8988T (cell line): ENCODE measurements around the gene CNOT1.
"Not testable (repeated sequence)": the region's sequence is repeated elsewhere in the genome, so short reads cannot be mapped to it uniquely, and the experiment has no call there.

Experiments
- DNase-seq: peaks from one replicate; pipeline ENCODE4 v3.0.0; 2011

The CNOT1 gene

DNA sequence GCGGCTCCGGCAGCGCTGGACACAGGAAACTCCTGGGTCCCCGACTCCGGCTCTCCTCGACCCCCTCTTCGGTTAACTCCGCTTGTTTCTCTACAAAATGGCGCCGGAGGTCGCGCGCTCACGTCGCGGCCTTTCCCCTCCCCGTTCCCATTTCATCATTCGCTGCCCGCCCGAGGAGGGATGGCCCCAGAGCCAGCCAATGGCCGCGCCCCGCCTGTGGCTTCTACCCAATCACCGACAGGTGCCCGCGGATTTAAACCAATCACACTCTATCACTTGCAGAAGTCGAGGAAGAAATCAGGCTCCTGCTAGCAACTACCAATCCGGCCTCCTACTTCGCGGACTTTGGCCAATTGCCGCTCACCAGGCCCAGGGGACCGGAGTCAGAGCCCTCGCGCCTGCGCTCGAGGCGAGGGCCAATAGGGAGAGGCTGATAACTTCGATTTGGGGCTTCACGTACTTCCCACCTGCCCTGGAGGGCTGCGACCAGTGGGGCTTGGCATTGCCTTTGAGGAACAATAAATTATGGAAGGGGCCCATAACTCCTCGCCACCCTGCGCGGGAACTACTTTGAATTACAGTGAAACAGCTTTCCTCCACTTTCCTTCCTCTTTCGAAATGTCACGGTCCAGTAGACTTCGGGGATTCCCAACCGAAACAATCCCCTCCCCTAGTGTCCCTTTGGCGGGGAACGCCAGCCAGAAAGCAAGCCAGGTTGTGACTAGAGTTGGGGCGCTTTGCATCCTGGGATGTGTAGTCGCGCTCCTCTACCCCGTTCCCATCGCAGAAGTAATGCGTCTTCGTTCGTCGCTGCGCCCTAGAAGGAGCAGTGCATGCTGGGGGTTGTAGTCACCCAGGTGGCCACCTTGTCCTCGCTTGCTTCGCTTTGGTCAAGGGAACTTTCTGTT is at the start of gene CNOT1:
CNOT1 (minus strand) TSS at position 94 of the 908 bp plus-strand sequence. CDS start 30,489 bp downstream, outside the sequence.
- peak; percentile 80 for DNase-seq

- DNase-seq, result peak; percentile 71
Observed at GRCh38 chr16:58678716-58679115, 49.1 kb upstream of the CNOT1 start.

- DNase-seq, result no peak
Observed at GRCh38 chr16:58678269-58678668, 48.6 kb upstream of the CNOT1 start.

GRCh38 chr16:58670946-58671583 is 41.4 kb upstream of the CNOT1 start:
- no peak for DNase-seq

DNA sequence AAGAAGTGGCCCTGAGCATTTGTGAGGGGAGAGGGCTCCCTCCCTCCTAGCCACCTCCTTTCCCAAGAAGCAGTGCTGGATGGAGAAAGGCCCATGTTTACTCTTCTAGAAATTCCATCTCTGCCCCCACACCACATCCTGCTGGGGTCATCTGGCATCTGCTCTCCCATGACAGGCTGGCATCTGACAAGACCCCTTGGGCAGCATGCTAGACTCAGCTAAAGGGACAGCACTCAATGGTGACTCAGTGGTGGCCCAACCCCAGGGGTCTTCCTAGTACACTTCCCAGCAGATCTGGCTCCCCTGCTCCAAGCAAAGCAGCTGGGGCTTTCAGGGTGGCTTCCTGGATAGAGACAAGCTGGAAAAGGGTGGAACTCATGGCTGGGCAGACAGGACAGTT is 40.6 kb upstream of the CNOT1 start:
- DNase-seq, result no peak

- DNase-seq, result no peak
Observed at GRCh38 chr16:58665200-58665599, 35.6 kb upstream of the CNOT1 start.

DNA sequence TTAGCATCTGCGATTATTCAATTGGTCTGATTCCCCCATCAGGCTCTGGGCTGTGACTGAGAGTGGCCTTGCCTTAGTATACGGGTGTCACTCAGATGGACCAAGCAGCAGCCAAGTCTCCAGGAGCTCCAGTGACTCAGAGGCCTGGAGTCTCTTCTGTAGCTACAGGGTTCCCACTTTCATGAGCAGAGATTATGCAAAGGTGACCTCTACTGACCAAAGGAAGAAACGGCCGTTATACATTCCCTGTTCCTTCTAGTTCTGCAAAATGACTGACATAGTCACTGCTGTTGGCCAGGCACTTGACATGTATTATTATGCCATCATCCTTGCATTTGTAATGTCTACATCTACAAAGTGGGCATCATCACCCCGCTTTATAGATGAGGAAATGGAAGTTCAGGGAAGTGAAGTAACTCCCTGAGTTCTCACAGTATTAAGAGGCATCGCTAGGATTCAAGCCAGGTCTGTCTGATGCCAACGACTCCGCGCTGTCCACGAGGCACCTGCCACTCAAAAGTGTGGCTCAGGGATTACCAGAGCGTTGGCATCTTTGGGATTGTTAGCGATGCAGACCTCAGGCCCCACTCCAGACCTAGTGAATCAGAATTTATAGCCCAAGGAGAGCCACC is 31.7 kb upstream of the CNOT1 start:
- peak; percentile 92 for DNase-seq

GRCh38 chr16:58659911-58660310 is 30.3 kb upstream of the CNOT1 start:
- not testable (repeated sequence) for DNase-seq

DNA sequence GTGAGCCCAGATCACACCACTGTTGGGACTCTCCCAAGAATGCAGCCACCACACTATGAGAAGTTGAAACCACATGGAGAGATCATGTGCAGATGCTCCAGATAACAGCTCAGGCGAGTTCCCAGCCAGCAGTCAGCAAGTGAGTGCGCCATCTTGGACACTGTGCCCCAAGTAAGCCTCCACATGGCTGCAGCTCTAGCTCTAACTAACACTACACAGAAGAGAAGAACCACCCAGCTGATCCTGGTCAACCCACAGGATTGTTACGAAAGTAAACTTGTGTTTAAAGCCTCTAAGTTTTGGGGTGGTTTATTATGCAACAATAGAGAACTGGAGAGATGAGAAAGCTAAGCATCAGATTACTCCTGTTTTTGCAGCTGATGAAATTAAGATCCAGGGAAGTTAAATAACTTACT is 29.2 kb upstream of the CNOT1 start:
- no peak for DNase-seq

GRCh38 chr16:58656899-58657298 is 27.3 kb upstream of the CNOT1 start:
- DNase-seq, result no peak

GRCh38 chr16:58655215-58655596 is 25.6 kb upstream of the CNOT1 start:
- DNase-seq, result no peak

GRCh38 chr16:58654560-58655214 is 25.1 kb upstream of the CNOT1 start:
- DNase-seq, result no peak

DNA sequence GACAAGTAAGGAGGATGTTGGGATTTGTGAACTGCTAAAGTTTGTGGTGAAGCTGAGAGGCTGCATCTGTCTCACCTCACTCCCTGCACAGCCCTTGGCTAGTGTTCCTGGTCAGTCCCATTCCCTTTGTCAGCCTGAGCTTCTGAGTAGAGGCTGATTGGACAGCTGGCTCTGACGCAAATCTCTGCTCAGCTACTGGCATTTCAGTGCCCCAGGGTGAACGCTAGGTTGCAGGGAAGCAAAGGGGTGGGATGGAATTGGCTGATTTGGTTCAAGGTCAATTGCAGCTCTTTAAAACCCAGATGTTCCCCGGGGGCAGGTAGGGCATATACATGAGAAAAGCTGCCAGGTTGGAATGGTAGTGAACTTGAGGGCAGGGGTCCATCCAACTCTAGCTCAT is 23.1 kb upstream of the CNOT1 start:
- DNase-seq, result no peak

- no peak for DNase-seq
Observed at GRCh38 chr16:58651965-58652348, 22.3 kb upstream of the CNOT1 start.

DNA sequence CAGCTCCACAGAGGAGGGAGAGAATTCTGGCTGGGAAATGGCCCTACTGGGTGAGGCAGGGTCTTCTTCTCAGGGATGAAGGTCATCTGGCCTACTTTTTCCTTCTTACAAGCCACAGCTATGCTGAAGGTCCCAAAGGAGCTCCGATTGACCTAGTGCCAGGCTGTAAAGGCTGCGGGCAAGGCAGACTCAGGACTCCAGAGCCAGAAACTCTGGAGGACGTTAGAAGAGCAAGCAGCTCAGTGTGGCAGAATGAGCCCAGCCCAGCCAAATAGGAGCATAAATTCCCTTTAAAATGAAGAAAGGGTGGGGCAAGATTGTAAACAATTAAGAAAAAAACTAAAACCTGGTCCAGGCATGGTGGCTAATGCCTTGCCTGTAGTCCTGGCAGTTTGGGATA is 20.1 kb upstream of the CNOT1 start:
- DNase-seq, result no peak

DNA sequence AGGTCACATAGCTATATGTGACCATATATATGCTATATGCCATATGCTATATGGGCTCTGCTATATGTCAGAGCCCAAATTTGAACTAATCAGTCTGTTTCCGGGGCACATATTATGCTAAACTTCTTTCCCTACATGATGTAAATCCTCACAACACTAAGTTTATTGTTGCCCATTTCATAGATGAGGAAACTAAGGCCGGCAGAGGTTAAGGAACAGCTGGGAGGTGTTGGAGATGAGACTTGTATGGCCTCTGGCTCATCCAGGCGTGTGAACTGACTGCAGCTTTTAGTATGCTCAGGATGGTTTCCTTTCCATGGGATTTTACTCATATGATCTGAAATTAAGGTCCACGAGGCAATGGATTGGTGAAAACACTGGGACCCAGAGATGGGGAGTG is 17.5 kb upstream of the CNOT1 start:
- no peak for DNase-seq

DNA sequence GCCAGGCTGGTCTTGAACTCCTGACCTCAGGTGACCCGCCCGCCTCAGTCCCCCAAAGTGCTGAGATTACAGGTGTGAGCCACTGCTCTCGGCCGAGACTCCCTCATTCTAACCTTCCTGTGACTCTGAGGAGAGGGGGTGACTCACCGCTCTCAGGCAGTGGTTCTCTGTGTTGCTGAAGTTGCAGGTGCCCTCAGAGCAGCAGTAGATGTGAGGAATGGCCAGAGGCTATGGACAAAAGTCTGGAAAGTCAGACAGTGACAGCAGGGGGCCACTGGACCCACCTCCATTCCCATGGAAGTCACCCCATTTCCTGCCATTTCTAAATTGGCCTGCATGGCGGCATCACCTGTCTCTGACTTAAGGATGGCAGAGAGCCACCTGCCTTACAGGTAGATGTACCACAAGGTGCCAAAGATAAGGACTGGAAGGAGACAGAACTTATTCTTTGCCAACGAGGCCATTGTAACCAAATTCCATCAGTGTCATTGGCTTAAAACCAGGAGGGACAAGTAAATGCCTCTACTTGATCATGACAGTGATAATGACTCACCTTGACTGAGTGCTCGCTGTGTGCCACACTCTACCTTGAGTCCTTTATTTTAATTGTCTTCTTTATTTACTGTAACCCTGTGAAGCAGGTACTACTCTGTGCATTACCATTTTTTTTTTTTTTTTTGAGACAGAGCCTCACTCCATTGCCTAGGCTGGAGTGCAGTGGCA is 15.3 kb upstream of the CNOT1 start:
- no peak for DNase-seq

- DNase-seq, result no peak
Observed at GRCh38 chr16:58644108-58644507, 14.5 kb upstream of the CNOT1 start.

- DNase-seq, result no peak
Observed at GRCh38 chr16:58640949-58641348, 11.3 kb upstream of the CNOT1 start.

DNA sequence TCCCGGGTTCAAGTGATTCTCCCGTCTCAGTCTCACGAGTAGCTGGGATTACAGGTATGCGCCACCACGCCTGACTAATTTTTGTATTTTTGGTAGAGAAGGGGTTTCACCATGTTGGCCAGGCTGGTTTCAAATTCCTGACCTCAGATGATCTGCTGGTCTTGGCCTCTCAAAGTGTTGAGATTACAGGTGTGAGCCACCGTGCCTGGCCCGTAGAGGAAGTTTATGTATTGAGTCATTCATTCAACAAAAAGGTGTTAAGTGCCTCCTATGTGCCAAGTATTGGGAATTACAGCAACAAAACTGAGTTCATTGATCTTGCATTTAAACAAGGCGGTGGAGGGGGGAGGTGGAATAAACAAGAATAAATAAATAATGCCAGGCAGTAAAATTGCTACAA is 10.2 kb upstream of the CNOT1 start:
- DNase-seq, result no peak

DNA sequence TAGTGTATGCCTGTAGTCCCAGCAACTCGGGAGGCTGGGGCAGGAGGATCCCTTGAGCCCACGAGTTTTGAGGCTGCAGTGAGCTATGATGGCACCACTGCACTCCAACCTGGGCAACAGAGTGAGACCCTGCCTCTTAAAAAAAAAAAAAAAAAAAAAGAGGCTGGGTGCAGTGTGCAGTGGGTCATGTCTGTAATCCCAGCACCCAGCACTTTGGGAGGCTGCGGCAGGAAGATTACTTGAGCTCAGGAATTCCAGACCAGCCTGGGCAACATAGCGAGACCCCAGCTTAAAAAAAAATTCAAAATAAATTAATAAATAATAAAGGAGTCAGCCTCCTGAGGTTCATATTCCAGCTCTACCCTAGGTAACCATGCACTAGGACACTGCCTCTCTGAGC is 9.6 kb upstream of the CNOT1 start:
- no peak for DNase-seq

- peak; percentile 54 for DNase-seq
Observed at GRCh38 chr16:58638148-58639036, 8.8 kb upstream of the CNOT1 start.
